Tibial nerve (tissue), 4 donors: Measurements from ENCODE around the gene TAS2R9.

Experiments used
- EP300 ChIP-seq, 2 donors: sonication (generic); formaldehyde crosslinking; IDR thresholded peaks; one replicate each; pipeline ENCODE4 v1.6.1; 2017; ENCODE audit warnings: antibody characterized with exemption in 2 of 2, mild to moderate bottlenecking in 1 of 2
- POLR2A ChIP-seq, 2 donors: fragments of 450-650 bp; IDR thresholded peaks; one replicate each; pipeline ENCODE4 v1.6.1; 2017; ENCODE audit warnings: antibody characterized with exemption in 2 of 2, mild to moderate bottlenecking in 2 of 2, moderate library complexity in 2 of 2
- TF ChIP-seq, protein P1 (sequence below), 5 experiments: fragments of 200-600 bp in 3 of 5; fragments of 450-650 bp in 2 of 5; sonication (generic) in 3 of 5; IDR thresholded peaks; one replicate each; pipeline ENCODE4 v1.5.1; 2016 to 2019; ENCODE audit warnings: antibody characterized with exemption in 5 of 5, mild to moderate bottlenecking in 3 of 5, moderate library complexity in 2 of 5

DNA sequence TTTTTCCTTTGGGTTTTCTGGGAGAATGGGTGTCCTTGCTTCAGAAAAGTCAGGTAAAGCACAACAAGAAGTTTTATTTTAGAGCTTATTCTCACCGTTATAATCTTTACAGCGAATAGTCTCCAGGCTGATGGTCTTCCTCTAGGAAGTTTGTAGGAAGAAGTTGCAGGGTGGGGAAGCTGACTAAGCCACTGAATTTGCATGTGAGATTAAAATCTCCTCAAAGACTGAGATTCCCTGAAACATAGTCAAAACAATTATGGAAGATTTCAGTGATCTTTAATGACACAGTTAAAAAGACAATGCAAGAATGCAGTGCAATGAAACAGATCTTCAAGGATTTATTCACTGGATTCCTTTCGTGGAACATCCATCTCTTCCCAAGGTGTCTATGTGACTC, 15.0 kb upstream of the TAS2R9 start:
- TF ChIP-seq POLR2A (IDR thresholded peaks at IDR 0.05), result no peak
- TF ChIP-seq, protein P1, sequence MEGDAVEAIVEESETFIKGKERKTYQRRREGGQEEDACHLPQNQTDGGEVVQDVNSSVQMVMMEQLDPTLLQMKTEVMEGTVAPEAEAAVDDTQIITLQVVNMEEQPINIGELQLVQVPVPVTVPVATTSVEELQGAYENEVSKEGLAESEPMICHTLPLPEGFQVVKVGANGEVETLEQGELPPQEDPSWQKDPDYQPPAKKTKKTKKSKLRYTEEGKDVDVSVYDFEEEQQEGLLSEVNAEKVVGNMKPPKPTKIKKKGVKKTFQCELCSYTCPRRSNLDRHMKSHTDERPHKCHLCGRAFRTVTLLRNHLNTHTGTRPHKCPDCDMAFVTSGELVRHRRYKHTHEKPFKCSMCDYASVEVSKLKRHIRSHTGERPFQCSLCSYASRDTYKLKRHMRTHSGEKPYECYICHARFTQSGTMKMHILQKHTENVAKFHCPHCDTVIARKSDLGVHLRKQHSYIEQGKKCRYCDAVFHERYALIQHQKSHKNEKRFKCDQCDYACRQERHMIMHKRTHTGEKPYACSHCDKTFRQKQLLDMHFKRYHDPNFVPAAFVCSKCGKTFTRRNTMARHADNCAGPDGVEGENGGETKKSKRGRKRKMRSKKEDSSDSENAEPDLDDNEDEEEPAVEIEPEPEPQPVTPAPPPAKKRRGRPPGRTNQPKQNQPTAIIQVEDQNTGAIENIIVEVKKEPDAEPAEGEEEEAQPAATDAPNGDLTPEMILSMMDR (IDR thresholded peaks at IDR 0.05), result no peak
- TF ChIP-seq EP300 (IDR thresholded peaks at IDR 0.05), result no peak
